HG03354 (cell line): Measurements from ENCODE around the gene PRKCZ.

ENCODE experiments used
- ATAC-seq: cut with Tn5 transposase; IDR thresholded peaks from one replicate; pipeline ENCODE4 v1.9.1; 2021; ENCODE audit warnings: mild to moderate bottlenecking; ENCODE audit not compliant: unreplicated experiment, poor library complexity, severe bottlenecking

Gene PRKCZ

GRCh38 chr1:2165646-2166045 is 115.4 kb downstream of the PRKCZ start:
- ATAC-seq, result no peak

GRCh38 chr1:2166254-2166653 is 116.0 kb downstream of the PRKCZ start:
- ATAC-seq, result no peak

- ATAC-seq, result no peak
Observed at GRCh38 chr1:2166695-2167094, 116.5 kb downstream of the PRKCZ start.

GRCh38 chr1:2168090-2168489 is 117.9 kb downstream of the PRKCZ start:
- ATAC-seq, result no peak

- ATAC-seq, result no peak
Observed at GRCh38 chr1:2168535-2168934, 118.3 kb downstream of the PRKCZ start.

GRCh38 chr1:2169200-2169836 is 119.1 kb downstream of the PRKCZ start:
- ATAC-seq, result no peak

- ATAC-seq, result no peak
Observed at GRCh38 chr1:2170211-2170610, 120.0 kb downstream of the PRKCZ start.

GRCh38 chr1:2172012-2172411 is 121.8 kb downstream of the PRKCZ start:
- no peak for ATAC-seq

- no peak for ATAC-seq
Observed at GRCh38 chr1:2172551-2173146, 122.4 kb downstream of the PRKCZ start.

GRCh38 chr1:2173546-2174347 is 123.5 kb downstream of the PRKCZ start:
- ATAC-seq, result no peak

- no peak for ATAC-seq
Observed at GRCh38 chr1:2174348-2175054, 124.3 kb downstream of the PRKCZ start.

- ATAC-seq, result no peak
Observed at GRCh38 chr1:2175055-2175414, 124.8 kb downstream of the PRKCZ start.

- no peak for ATAC-seq
Observed at GRCh38 chr1:2175681-2176454, 125.7 kb downstream of the PRKCZ start.

- no peak for ATAC-seq
Observed at GRCh38 chr1:2176615-2177014, 126.4 kb downstream of the PRKCZ start.

GRCh38 chr1:2177541-2177940 is 127.3 kb downstream of the PRKCZ start:
- ATAC-seq, result no peak

- no peak for ATAC-seq
Observed at GRCh38 chr1:2177946-2178538, 127.8 kb downstream of the PRKCZ start.

GRCh38 chr1:2178875-2179274 is 128.7 kb downstream of the PRKCZ start:
- ATAC-seq, result no peak

GRCh38 chr1:2179283-2180013 is 129.2 kb downstream of the PRKCZ start:
- ATAC-seq, result no peak
